Keratinocyte (primary cell): ENCODE data around the gene RHOBTB1.

Experiments
- CTCF ChIP-seq, 3 experiments: IDR thresholded peaks in 1 of 3; conservative IDR thresholded peaks in 1 of 3; optimal IDR thresholded peaks in 1 of 3; 2 replicates in 2 of 3; 3 replicates in 1 of 3; pipeline versions ENCODE3 to v1.5.1; 2011; ENCODE audit warnings: low read length in 3 of 3, mild to moderate bottlenecking in 3 of 3, moderate library complexity in 2 of 3, control low read depth in 1 of 3, inconsistent platforms in 1 of 3; ENCODE audit not compliant: insufficient read depth in 2 of 3; ENCODE audit errors: extremely low read depth in 1 of 3
- EZH2 ChIP-seq: IDR thresholded peaks from one replicate; pipeline ENCODE4 v1.6.1; 2012; ENCODE audit warnings: inconsistent platforms, mild to moderate bottlenecking, low read length, moderate library complexity

- TF ChIP-seq CTCF (optimal IDR thresholded peaks at IDR 0.05 in 1 of 3, IDR thresholded peaks at IDR 0.05 in 1 of 3, conservative IDR thresholded peaks at IDR 0.05 in 1 of 3; ENCODE audit: extremely low read depth in 1 of 3, insufficient read depth in 2 of 3, low read length in 3 of 3), result no peak
- TF ChIP-seq EZH2, result no peak
These were observed 8.8 kb upstream of the RHOBTB1 start for GRCh38 chr10:60952846-60953220.
